Muscle layer of colon (tissue), 2 donors: ENCODE data around the gene RAB7A.
"Not testable (repeated sequence)": the region's sequence is repeated elsewhere in the genome, so short reads cannot be mapped to it uniquely, and the experiment has no call there.

Experiments
- H3K27ac ChIP-seq: one replicate; pipeline ENCODE4 v1.7.0; 2013; ENCODE audit warnings: low read depth, mild to moderate bottlenecking, low read length, moderate library complexity
- H3K27me3 ChIP-seq, 2 donors: one replicate each; pipeline ENCODE4 v1.7.0; 2013; ENCODE audit warnings: low read length in 2 of 2, mild to moderate bottlenecking in 2 of 2; ENCODE audit not compliant: insufficient read depth in 2 of 2, control insufficient read depth in 1 of 2
- H3K36me3 ChIP-seq: one replicate; pipeline ENCODE4 v1.7.0; 2013; ENCODE audit warnings: mild to moderate bottlenecking, low read length; ENCODE audit not compliant: insufficient read depth
- H3K4me1 ChIP-seq: one replicate; pipeline ENCODE4 v1.7.0; 2013; ENCODE audit warnings: mild to moderate bottlenecking, low read length; ENCODE audit not compliant: insufficient read depth
- H3K4me3 ChIP-seq, 2 donors: one replicate each; pipeline ENCODE4 v1.7.0; 2013; ENCODE audit warnings: low read length in 2 of 2, low read depth in 1 of 2, mild to moderate bottlenecking in 1 of 2, moderate library complexity in 1 of 2
- H3K9ac ChIP-seq: one replicate; pipeline ENCODE4 v1.7.0; 2013; ENCODE audit warnings: low read length
- H3K9me3 ChIP-seq: one replicate; pipeline ENCODE4 v1.7.0; 2013; ENCODE audit warnings: mild to moderate bottlenecking, low read length
- donor health status: abdominal sarcoma.
- donor health status: Adenocarcinoma of cecum.

Gene RAB7A

DNA sequence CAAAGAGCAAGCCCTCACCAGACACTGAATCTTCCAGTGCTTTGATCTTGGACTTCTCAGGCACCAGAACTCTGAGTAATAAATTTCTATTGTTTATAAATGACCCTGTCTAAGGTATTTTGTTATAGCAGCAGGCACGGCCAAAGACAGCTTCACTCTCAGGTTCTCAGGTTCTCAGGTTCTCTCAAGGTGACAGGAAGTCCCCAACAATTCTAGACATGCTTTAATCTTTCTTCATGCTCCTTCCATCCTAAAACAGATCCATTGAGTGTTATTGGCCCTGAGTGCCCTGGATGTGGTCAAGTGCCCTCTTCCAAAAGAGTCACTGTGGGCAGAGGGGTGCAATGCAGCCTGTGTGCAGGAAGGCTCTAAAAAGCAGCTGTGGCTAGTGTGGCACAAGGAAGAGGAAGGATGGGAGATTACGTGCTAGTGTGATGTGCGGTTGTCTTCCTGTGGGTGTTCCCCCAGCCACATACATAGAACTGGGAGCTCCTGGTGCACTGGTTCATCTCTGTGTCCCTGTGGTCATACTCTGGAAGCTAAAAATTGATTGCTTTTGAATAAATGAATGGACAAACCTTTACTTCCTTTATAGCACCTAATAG, 11.0 kb upstream of the RAB7A start:
- H3K36me3 ChIP-seq: no peaks in the 10 kb centered on the region
- no peak overlapping the region for H3K27ac ChIP-seq
- H3K27me3 ChIP-seq: no peaks in the 10 kb centered on the region
- no peaks in the 10 kb centered on the region for H3K9me3 ChIP-seq
- H3K4me1 ChIP-seq: no peaks in the 10 kb centered on the region
- no peak overlapping the region for H3K9ac ChIP-seq
- no peak overlapping the region for H3K4me3 ChIP-seq

DNA sequence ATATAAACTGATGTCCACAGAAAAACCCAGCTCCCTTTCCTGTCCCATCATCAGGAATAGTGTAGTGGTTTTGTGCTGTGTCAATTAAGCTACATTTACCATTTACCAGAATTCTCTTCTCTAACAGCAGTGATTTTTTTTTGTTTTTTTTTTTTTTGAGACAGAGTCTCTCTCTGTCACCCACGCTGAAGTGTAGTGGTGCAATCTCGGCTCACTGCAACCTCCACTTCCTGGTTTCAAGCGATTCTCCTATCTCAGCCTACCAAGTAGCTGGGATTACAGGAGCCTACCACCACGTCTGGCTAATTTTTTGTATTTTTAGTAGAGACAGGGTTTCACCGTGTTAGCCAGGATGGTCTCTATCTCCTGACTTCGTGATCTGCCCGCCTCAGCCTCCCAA, 7.1 kb upstream of the RAB7A start:
- H3K36me3 ChIP-seq, H3K27me3 ChIP-seq, H3K4me1 ChIP-seq, H3K4me3 ChIP-seq, H3K9me3 ChIP-seq, H3K9ac ChIP-seq, H3K27ac ChIP-seq: not testable (repeated sequence)

DNA sequence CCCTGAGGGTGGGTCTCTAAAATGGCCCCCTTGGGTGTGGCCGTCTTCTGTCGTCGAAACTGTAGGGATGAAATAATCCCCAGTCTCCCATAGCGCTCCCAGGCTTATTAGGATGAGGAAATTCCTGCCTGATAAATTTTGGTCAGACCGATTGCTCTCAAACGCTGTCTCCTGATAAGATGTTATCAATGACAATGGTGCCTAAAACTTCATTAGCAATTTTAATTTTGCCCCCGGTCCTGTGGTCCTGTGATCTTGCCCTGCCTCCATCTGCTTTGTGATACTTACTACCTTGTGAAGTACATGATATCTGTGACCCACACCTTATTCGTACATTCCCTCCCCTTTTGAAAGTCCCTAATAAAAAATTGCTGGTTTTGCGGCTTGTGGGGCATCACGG, 5.1 kb upstream of the RAB7A start:
- Histone ChIP-seq H3K36me3 (no peaks in the 10 kb centered on the region), H3K27ac (no peak overlapping the region), H3K27me3 (no peaks in the 10 kb centered on the region), H3K4me3 (no peak overlapping the region), H3K9me3 (no peaks in the 10 kb centered on the region), H3K9ac (no peak overlapping the region), H3K4me1 (peaks cover 5% of the 10 kb centered on the region)

DNA sequence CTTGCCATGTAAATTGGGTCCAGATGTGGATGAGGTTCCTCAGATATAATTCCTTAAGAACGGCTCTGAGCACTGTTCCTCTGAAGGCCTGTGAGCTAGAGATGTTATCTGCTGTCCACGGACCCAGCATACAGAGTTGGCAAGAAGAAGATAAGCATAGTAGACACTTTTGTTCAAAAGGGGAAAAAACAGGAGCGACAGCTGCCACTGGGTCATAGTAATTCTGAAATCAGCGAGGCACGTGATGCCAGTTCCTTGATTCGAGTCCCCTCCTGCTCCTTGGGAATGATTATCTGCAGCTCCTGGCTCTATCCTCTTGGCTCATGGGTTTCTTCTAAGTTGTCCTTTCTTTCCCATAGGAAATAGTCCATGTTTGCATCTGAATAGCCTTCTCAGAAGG, 2.5 kb upstream of the RAB7A start:
- no peaks in the 10 kb centered on the region for H3K9me3 ChIP-seq
- H3K36me3 ChIP-seq: no peaks in the 10 kb centered on the region
- no peak overlapping the region for H3K9ac ChIP-seq
- no peak overlapping the region for H3K4me3 ChIP-seq
- peaks cover 17% of the 10 kb centered on the region for H3K4me1 ChIP-seq
- H3K27me3 ChIP-seq: no peaks in the 10 kb centered on the region
- H3K27ac ChIP-seq: no peak overlapping the region

DNA sequence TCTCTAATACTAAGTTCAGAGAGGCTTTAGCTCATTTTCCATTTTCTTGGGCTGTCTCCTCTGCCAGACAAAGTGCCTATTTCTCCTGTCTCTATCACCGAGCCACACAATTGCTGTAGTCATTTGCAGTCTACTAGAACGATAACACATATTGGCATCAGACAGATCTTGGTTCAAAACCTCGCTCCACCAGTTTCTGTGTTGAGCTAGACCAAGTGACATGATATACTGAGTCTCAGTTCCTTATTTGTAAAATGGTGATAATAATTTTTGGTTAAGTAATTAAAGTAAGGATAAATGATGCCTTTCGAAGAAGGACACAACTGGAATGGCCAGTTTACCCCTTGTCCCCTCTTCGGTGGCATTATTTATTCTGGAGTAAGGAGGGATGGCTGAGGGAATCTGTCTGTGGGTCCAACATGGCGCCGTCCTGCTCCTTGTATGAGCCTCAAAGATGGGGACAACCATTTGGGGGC, 398 bp upstream of the RAB7A start:
- Histone ChIP-seq H3K4me3 (peak overlapping the region in 1 of 2 donors; percentile 70), H3K27me3 (no peaks in the 10 kb centered on the region), H3K27ac (peak overlapping the region; percentile 100), H3K9ac (no peak overlapping the region), H3K4me1 (peaks cover 26% of the 10 kb centered on the region), H3K9me3 (no peaks in the 10 kb centered on the region), H3K36me3 (no peaks in the 10 kb centered on the region)

DNA sequence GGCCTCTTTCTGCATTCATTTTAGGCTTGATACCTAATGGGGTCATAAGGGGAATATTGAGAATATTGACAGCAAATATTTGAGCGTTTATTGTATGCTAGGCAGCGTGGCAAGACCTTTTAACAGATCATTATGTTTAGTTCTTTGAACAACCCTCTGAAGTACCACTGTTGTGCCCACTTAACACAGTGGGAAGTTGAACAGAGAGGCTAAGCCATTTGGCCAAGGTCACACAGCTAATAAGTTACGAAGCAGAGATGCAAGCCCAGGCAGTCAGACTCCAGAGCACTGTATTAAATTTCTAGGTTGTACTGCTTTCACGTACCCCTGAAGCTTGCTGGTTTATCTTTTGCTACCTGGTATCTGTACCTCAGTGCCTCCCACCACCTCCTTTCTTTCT, 1.1 kb downstream of the RAB7A start:
- Histone ChIP-seq H3K4me1 (peaks cover 37% of the 10 kb centered on the region), H3K36me3 (no peaks in the 10 kb centered on the region), H3K27ac (peak overlapping the region; percentile 100), H3K9ac (peak overlapping the region; percentile 87), H3K27me3 (no peaks in the 10 kb centered on the region), H3K4me3 (peak overlapping the region; percentile 70 to 96), H3K9me3 (no peaks in the 10 kb centered on the region)

DNA sequence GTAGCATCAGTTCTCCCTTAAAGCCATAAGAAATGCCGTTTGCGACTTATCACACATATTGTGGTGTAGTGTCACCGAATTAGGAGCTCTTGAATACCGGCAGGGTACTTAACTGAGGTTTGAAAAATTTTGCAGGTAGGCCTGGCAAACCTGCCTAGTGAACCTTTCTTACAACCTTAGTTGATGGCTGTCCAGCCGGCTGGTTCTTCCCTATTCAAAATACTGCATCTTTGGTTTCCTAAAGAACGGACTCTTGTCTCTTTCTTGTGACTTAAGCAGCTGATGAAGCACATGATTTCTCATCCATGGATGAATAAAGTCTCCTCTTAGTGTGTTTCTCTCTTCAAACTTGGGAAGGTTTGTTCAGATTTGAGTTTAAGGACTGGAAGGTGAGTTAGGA, 1.5 kb downstream of the RAB7A start:
- H3K4me1 ChIP-seq: peaks cover 41% of the 10 kb centered on the region

DNA sequence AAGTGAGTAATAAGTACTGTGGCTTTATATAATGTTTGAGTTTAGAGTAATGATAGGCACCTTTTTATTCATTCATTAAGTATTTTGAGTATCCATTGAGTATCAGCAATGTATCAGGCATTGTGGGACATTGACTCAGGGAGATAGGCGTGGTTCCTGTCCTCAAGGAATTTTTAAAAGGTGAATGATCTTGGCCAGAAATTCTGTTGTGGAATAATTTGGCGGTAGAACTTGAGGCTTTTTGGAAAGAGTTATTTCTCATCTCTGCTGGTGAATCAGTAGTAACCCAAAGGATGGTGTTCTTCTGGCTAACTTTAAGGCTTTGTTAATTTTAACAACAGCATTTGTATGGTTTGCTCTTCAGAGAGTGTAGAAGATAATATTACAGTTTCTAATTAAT, 2.0 kb downstream of the RAB7A start:
- Histone ChIP-seq H3K27me3 (no peaks in the 10 kb centered on the region), H3K9me3 (no peaks in the 10 kb centered on the region), H3K36me3 (no peaks in the 10 kb centered on the region), H3K9ac (peak overlapping the region; percentile 87), H3K4me1 (peaks cover 45% of the 10 kb centered on the region), H3K4me3 (peak overlapping the region in 1 of 2 donors; percentile 70), H3K27ac (no peak overlapping the region)

More for the DNA sequence above, 1.5 kb downstream of the RAB7A start:
- peak overlapping the region; percentile 100 for H3K27ac ChIP-seq
- peak overlapping the region; percentile 6 to 70 for H3K4me3 ChIP-seq
- no peaks in the 10 kb centered on the region for H3K27me3 ChIP-seq
- H3K9me3 ChIP-seq: no peaks in the 10 kb centered on the region
- H3K9ac ChIP-seq: peak overlapping the region; percentile 87
- no peaks in the 10 kb centered on the region for H3K36me3 ChIP-seq

DNA sequence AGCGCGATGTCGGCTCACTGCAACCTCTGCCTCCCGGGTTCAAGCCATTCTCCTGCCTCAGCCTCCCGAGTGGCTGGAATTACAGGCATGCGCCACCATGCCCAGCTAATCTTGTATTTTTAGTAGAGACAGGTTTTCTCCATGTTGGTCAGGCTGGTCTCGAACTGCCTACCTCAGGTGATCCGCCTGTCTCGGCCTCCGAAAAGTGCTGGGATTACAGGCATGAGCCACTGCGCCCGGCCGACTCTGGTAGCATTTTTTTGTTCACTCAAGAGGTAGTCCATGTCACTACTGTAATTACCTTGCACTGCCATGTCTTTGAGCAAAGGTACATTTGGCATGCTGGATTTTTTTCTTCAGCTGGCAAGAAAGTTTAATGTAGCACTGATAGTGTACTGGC, 2.5 kb downstream of the RAB7A start:
- H3K36me3 ChIP-seq, H3K4me3 ChIP-seq, H3K9me3 ChIP-seq, H3K9ac ChIP-seq, H3K27me3 ChIP-seq, H3K27ac ChIP-seq: not testable (repeated sequence)
- peaks cover 49% of the 10 kb centered on the region for H3K4me1 ChIP-seq

DNA sequence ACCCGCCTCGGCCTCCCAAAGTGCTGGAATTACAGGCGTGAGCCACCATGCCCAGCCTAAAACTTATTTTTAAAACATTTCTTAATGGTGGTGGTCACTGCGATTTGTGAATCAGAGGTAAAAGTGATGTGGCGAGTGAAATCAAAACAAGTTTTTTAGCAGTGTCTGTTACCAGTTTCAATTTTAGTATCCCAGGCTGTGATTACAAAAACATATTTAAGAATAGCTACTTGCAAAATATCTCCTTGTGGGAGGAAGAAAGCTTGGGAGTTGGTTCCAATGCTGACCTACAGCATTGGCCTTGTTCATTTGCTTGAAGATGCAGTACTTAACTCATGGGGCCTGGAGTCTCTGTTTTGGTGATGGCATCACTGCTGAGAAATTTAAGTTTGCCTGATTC, 4.5 kb downstream of the RAB7A start:
- H3K4me3 ChIP-seq: no peak overlapping the region
- no peak overlapping the region for H3K27ac ChIP-seq
- no peaks in the 10 kb centered on the region for H3K36me3 ChIP-seq
- no peak overlapping the region for H3K9ac ChIP-seq
- no peaks in the 10 kb centered on the region for H3K27me3 ChIP-seq
- H3K9me3 ChIP-seq: no peaks in the 10 kb centered on the region
- peaks cover 66% of the 10 kb centered on the region for H3K4me1 ChIP-seq

DNA sequence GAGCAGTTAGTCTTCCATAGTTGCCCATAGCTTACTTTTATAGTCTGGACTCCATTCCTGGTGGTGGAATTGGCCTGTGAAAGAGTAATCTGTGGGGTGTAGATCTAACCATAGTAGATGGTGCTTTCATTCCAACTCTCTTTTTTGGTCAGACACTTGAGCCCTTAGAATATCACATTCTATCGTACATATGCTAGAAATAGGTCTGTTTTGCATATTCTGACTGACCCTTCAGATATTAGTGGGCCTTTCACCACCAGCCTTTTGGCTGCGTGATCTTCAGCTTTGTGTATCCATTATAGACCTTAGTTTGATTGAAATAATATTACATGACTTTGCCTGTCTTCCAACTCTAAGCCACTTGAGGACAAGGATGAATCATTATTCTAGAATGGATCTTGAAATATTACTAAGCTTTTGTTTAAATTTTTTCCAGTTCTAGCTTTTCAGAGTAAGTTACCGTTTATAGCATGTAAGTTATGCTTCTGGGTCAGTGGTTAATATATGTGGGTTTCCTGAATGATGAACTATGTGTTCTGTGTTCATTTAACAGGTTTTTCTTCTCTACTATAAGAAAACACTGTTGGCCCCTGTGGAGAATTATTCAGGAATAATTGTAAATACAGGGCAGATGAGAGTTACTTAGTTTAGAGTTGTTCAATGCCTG, 8.7 kb downstream of the RAB7A start:
- H3K4me3 ChIP-seq: no peak overlapping the region
- H3K27me3 ChIP-seq: no peaks in the 10 kb centered on the region
- no peak overlapping the region for H3K27ac ChIP-seq
- H3K9me3 ChIP-seq: no peaks in the 10 kb centered on the region
- no peak overlapping the region for H3K9ac ChIP-seq
- H3K4me1 ChIP-seq: peaks cover 56% of the 10 kb centered on the region
- H3K36me3 ChIP-seq: no peaks in the 10 kb centered on the region

DNA sequence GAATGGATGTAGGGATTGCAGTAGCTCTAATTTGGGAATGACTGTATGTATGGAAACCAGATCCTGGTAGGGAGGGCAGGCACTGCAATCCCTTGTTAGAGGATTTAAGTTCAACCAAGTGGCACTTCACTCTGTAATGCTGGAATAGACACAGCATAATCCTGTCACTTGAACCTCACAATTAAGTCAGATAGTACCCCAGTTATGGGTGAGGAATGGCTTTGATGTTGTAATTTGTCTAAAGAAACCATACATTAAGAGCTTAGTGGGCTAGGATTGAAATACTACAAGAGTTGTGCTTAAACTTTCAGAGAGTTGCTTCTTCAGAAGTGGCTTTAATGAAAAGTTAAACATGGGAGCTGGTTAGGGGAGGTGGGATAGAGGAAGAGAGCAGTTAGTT, 9.3 kb downstream of the RAB7A start:
- no peak overlapping the region for H3K4me3 ChIP-seq
- H3K9me3 ChIP-seq: no peaks in the 10 kb centered on the region
- H3K4me1 ChIP-seq: peaks cover 56% of the 10 kb centered on the region
- H3K36me3 ChIP-seq: no peaks in the 10 kb centered on the region
- no peak overlapping the region for H3K9ac ChIP-seq
- H3K27me3 ChIP-seq: no peaks in the 10 kb centered on the region
- no peak overlapping the region for H3K27ac ChIP-seq
